HEK293 (cell line): ENCODE data around the gene ATP5F1A.

Source experiments
- CTCF ChIA-PET: fragments of 350-600 bp; formaldehyde crosslinking; extraction: SDS; loops from one replicate; lab custom pipeline; 2021; ENCODE audit warnings: antibody characterized with exemption; lab: Yijun Ruan, JAX
- POLR2A ChIA-PET: fragments of 300-600 bp; formaldehyde crosslinking; extraction: SDS; loops from one replicate; lab custom pipeline; 2020; ENCODE audit warnings: antibody characterized with exemption, inconsistent platforms; lab: Yijun Ruan, JAX
- H3K27ac ChIP-seq: fragments of 200-500 bp; sonication (Bioruptor generic); 2 replicates; pipeline ENCODE4 v1.5.1; 2014; ENCODE audit warnings: low read depth, low read length, control low read depth, inconsistent platforms; ENCODE audit errors: extremely low read depth
- H3K36me3 ChIP-seq, 2 experiments: fragments of 200-500 bp in 1 of 2; sonication (Bioruptor generic) in 1 of 2; 1 replicate in 1 of 2; 2 replicates in 1 of 2; pipeline ENCODE4 v1.5.1; 2014 to 2017; ENCODE audit warnings: inconsistent platforms in 2 of 2, low read length in 2 of 2; ENCODE audit not compliant: control insufficient read depth in 2 of 2, insufficient read depth in 1 of 2
- H3K4me1 ChIP-seq: fragments of 200-500 bp; sonication (Bioruptor generic); 2 replicates; pipeline ENCODE4 v1.5.1; 2014; ENCODE audit warnings: mild to moderate bottlenecking, low read length, inconsistent platforms; ENCODE audit not compliant: control insufficient read depth, insufficient read depth
- H3K4me3 ChIP-seq: 2 replicates; pipeline ENCODE4 v1.5.1; 2011; ENCODE audit warnings: low read depth, mild to moderate bottlenecking, control low read depth, low read length, moderate library complexity
- H3K9me3 ChIP-seq: fragments of 200-500 bp; sonication (Bioruptor generic); 2 replicates; pipeline ENCODE4 v1.5.1; 2014; ENCODE audit warnings: low read depth, low read length, inconsistent platforms; ENCODE audit not compliant: control insufficient read depth, insufficient read depth
- ELK4 ChIP-seq: IDR thresholded peaks from 2 replicates; pipeline ENCODE4 v1.6.1; 2011; ENCODE audit warnings: mild to moderate bottlenecking, low read depth, low read length, borderline replicate concordance
- GLIS1 ChIP-seq: fragments of 450-650 bp; formaldehyde crosslinking; IDR thresholded peaks from 2 replicates; pipeline ENCODE4 v1.5.1; 2016; ENCODE audit warnings: missing biosample characterization, missing genetic modification characterization
- GLIS2 ChIP-seq: fragments of 450-650 bp; formaldehyde crosslinking; IDR thresholded peaks from 2 replicates; pipeline ENCODE4 v1.5.1; 2016; ENCODE audit warnings: missing biosample characterization, missing genetic modification characterization
- HOXA7 ChIP-seq: sonication (generic); formaldehyde crosslinking; IDR thresholded peaks from 2 replicates; pipeline ENCODE4 v1.8.1; 2022; ENCODE audit warnings: missing genetic modification reagents, borderline replicate concordance
- KLF1 ChIP-seq: fragments of 450-650 bp; formaldehyde crosslinking; IDR thresholded peaks from 2 replicates; pipeline ENCODE4 v1.5.1; 2016; ENCODE audit warnings: missing biosample characterization, missing genetic modification characterization
- PATZ1 ChIP-seq: fragments of 450-650 bp; formaldehyde crosslinking; IDR thresholded peaks from 2 replicates; pipeline ENCODE4 v1.5.1; 2016; ENCODE audit warnings: missing biosample characterization, missing genetic modification characterization
- TSHZ1 ChIP-seq: fragments of 450-650 bp; formaldehyde crosslinking; IDR thresholded peaks from 2 replicates; pipeline ENCODE4 v1.5.1; 2016; ENCODE audit warnings: missing biosample characterization, missing genetic modification characterization, borderline replicate concordance
- ZBTB10 ChIP-seq: fragments of 450-650 bp; formaldehyde crosslinking; IDR thresholded peaks from 2 replicates; pipeline ENCODE4 v1.5.1; 2016; ENCODE audit warnings: missing biosample characterization, missing genetic modification characterization
- ZBTB8A ChIP-seq: fragments of 450-650 bp; formaldehyde crosslinking; IDR thresholded peaks from 2 replicates; pipeline ENCODE4 v1.5.1; 2016; ENCODE audit warnings: missing biosample characterization, missing genetic modification characterization
- ZFP37 ChIP-seq: fragments of 450-650 bp; formaldehyde crosslinking; IDR thresholded peaks from 2 replicates; pipeline ENCODE4 v1.5.1; 2016; ENCODE audit warnings: missing biosample characterization, missing genetic modification characterization
- ZIC2 ChIP-seq: fragments of 450-650 bp; formaldehyde crosslinking; IDR thresholded peaks from 2 replicates; pipeline ENCODE4 v1.5.1; 2016; ENCODE audit warnings: missing biosample characterization, missing genetic modification characterization
- ZNF292 ChIP-seq: fragments of 450-650 bp; formaldehyde crosslinking; IDR thresholded peaks from 2 replicates; pipeline ENCODE4 v1.5.1; 2016; ENCODE audit warnings: low read depth, missing biosample characterization, missing genetic modification characterization, borderline replicate concordance
- ZNF302 ChIP-seq: fragments of 450-650 bp; formaldehyde crosslinking; IDR thresholded peaks from 2 replicates; pipeline ENCODE4 v1.5.1; 2016; ENCODE audit warnings: missing biosample characterization, missing genetic modification characterization, low read depth
- ZNF366 ChIP-seq: fragments of 450-650 bp; formaldehyde crosslinking; conservative IDR thresholded peaks from 2 replicates; pipeline ENCODE4 v1.5.1; 2016; ENCODE audit warnings: missing biosample characterization, missing genetic modification characterization
- ZNF423 ChIP-seq: fragments of 450-650 bp; formaldehyde crosslinking; IDR thresholded peaks from 2 replicates; pipeline ENCODE4 v1.5.1; 2016; ENCODE audit warnings: missing biosample characterization, missing genetic modification characterization
- ZNF529 ChIP-seq: fragments of 450-650 bp; formaldehyde crosslinking; IDR thresholded peaks from 2 replicates; pipeline ENCODE4 v1.5.1; 2017; ENCODE audit warnings: missing genetic modification characterization, missing biosample characterization; ENCODE audit not compliant: insufficient replicate concordance
- ZNF626 ChIP-seq: fragments of 450-650 bp; sonication (Bioruptor Pico); formaldehyde crosslinking; IDR thresholded peaks from 2 replicates; pipeline ENCODE4 v1.5.1; 2018; ENCODE audit warnings: missing biosample characterization, missing genetic modification characterization, inconsistent platforms
- ZNF677 ChIP-seq: fragments of 450-650 bp; IDR thresholded peaks from 2 replicates; pipeline ENCODE4 v1.5.0; 2018; ENCODE audit warnings: missing biosample characterization, mild to moderate bottlenecking, missing genetic modification characterization, moderate library complexity
- ZNF701 ChIP-seq: fragments of 450-650 bp; formaldehyde crosslinking; IDR thresholded peaks from 2 replicates; pipeline ENCODE4 v1.5.1; 2016; ENCODE audit warnings: missing biosample characterization, missing genetic modification characterization

The ATP5F1A gene

GRCh38 chr18:46034230-46034629 is 63.9 kb downstream of the ATP5F1A start (continued):
- TF ChIP-seq ZBTB10 (tag by site-specific recombination) = no peak
- no peak for TF ChIP-seq PATZ1 (tag by site-specific recombination)
- TF ChIP-seq ZNF292 = no peak
- TF ChIP-seq ZNF701 (tag by site-specific recombination) = no peak
- no peak for TF ChIP-seq KLF1 (tag by site-specific recombination)
- TF ChIP-seq ELK4 = no peak
- TF ChIP-seq ZNF366 (tag by site-specific recombination) = no peak
- TF ChIP-seq GLIS2 (tag by site-specific recombination) = no peak
- TF ChIP-seq ZNF529 (tag by site-specific recombination) = no peak
- no peak for TF ChIP-seq ZNF302 (tag by site-specific recombination)
- TF ChIP-seq ZNF626 (tag by site-specific recombination) = no peak

- TF ChIP-seq HOXA7 (CRISPR knock-in tag) = no peak
- no peak for TF ChIP-seq ZFP37 (tag by site-specific recombination)
- TF ChIP-seq ZNF677 (tag by site-specific recombination) = no peak
- TF ChIP-seq ZIC2 (tag by site-specific recombination) = no peak
- no peak for TF ChIP-seq ZNF423
- no peak for TF ChIP-seq ZBTB8A (tag by site-specific recombination)
- TF ChIP-seq TSHZ1 (tag by site-specific recombination) = no peak
- no peak for TF ChIP-seq GLIS1
- TF ChIP-seq, all 188 proteins: peak for 0
- H3K27ac ChIP-seq = no peak overlapping the region
- ChIA-PET POLR2A (no interaction called here), CTCF (no interaction called here)
- H3K9me3 ChIP-seq = no peaks in the 10 kb centered on the region
- H3K4me3 ChIP-seq = no peak overlapping the region
- H3K4me1 ChIP-seq = peaks cover 2% of the 10 kb centered on the region; the same call in 1 of the 2 replicates
- peaks cover 0 to 2% of the 10 kb centered on the region in 2 experiments; a peak in 1 of 3 replicates for H3K36me3 ChIP-seq
Observed at GRCh38 chr18:46031741-46032140, 66.4 kb downstream of the ATP5F1A start.
